ENCODE data around the gene THADA.

Gene THADA

DNA sequence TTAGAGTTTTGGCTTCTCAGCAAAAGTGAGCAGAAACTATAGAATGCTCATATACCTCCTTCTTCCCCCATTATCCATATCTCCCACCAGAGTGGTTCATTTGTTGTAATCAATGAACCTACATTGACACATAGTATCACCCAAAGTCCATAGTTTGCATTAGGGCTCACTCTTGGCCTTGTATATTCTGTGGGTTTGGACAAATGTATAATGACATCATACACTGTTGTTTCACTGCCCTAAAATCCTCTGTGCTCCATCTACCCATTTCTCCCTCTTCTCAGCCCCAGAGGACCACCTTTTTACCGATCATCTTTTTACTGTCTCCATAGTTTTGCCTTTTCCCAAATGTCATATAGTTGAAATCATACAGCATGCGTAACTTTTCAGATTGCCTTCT is 393.5 kb downstream of the THADA start:
- TF ChIP-seq SIN3A (IDR thresholded peaks at IDR 0.05; ENCODE audit: borderline replicate concordance, insufficient read depth, low read length) (no peak), FOXP2 (optimal IDR thresholded peaks at IDR 0.05; ENCODE audit: borderline replicate concordance, extremely low read depth, extremely low read length, insufficient read depth) (no peak)
- TF ChIP-seq, protein P1, sequence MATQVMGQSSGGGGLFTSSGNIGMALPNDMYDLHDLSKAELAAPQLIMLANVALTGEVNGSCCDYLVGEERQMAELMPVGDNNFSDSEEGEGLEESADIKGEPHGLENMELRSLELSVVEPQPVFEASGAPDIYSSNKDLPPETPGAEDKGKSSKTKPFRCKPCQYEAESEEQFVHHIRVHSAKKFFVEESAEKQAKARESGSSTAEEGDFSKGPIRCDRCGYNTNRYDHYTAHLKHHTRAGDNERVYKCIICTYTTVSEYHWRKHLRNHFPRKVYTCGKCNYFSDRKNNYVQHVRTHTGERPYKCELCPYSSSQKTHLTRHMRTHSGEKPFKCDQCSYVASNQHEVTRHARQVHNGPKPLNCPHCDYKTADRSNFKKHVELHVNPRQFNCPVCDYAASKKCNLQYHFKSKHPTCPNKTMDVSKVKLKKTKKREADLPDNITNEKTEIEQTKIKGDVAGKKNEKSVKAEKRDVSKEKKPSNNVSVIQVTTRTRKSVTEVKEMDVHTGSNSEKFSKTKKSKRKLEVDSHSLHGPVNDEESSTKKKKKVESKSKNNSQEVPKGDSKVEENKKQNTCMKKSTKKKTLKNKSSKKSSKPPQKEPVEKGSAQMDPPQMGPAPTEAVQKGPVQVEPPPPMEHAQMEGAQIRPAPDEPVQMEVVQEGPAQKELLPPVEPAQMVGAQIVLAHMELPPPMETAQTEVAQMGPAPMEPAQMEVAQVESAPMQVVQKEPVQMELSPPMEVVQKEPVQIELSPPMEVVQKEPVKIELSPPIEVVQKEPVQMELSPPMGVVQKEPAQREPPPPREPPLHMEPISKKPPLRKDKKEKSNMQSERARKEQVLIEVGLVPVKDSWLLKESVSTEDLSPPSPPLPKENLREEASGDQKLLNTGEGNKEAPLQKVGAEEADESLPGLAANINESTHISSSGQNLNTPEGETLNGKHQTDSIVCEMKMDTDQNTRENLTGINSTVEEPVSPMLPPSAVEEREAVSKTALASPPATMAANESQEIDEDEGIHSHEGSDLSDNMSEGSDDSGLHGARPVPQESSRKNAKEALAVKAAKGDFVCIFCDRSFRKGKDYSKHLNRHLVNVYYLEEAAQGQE (IDR thresholded peaks at IDR 0.05; ENCODE audit: insufficient read depth in 1 of 2, low read depth in 2 of 2, low read length in 2 of 2), result no peak

DNA sequence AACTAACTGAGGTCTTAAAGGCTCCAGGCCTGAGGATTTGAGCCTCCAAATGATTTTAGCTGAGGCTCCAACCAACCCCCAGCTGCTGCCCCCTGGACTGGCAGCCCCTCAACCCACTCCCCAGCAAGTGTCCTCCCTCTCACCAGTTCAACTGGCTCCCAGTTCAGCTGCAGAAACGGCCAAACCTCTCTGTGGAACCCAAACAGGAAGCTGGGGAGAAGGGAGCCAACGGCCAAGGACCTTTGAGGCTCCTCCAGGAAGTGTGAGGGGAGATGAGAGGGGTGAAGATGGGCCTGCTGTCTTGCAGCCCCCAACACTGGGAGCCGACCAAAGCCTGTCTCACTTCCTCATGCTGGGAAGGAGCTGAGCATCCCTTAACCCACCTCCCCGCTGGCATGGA is 394.3 kb downstream of the THADA start:
- no peak for TF ChIP-seq SIN3A (IDR thresholded peaks at IDR 0.05; ENCODE audit: borderline replicate concordance, insufficient read depth, low read length)
- no peak for TF ChIP-seq POLR2AphosphoS5 (IDR thresholded peaks at IDR 0.05; ENCODE audit: low read depth, low read length)
- no peak for TF ChIP-seq TAF1 (IDR thresholded peaks at IDR 0.05; ENCODE audit: borderline replicate concordance, insufficient read depth, low read length)
- TF ChIP-seq, protein P1 (IDR thresholded peaks at IDR 0.05; ENCODE audit: insufficient read depth in 1 of 2, low read depth in 2 of 2, low read length in 2 of 2), result no peak
- no peak for TF ChIP-seq FOXP2 (optimal IDR thresholded peaks at IDR 0.05; ENCODE audit: borderline replicate concordance, extremely low read depth, extremely low read length, insufficient read depth)

DNA sequence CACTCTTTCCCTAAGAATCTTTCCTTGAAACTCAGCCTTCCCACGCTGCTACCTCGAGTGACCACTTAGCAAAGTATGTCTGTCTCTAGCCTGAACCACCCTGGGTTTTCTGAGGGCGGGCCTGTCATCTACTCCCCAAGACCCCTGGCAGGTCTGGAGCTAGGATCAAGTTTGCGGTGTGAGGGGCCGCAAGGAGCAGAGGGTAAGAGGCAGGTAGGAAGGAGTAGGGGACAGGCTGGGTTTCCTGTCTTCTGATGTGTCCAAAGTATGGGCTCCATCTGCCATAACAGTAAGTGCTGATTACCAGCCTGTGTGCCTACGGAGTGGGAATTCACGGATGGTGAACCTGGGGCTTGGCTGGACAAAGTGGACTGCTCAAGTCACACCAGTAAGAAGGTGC is 394.8 kb downstream of the THADA start:
- TF ChIP-seq TAF1 (IDR thresholded peaks at IDR 0.05; ENCODE audit: borderline replicate concordance, insufficient read depth, low read length) (no peak), POLR2AphosphoS5 (IDR thresholded peaks at IDR 0.05; ENCODE audit: low read depth, low read length) (no peak)

DNA sequence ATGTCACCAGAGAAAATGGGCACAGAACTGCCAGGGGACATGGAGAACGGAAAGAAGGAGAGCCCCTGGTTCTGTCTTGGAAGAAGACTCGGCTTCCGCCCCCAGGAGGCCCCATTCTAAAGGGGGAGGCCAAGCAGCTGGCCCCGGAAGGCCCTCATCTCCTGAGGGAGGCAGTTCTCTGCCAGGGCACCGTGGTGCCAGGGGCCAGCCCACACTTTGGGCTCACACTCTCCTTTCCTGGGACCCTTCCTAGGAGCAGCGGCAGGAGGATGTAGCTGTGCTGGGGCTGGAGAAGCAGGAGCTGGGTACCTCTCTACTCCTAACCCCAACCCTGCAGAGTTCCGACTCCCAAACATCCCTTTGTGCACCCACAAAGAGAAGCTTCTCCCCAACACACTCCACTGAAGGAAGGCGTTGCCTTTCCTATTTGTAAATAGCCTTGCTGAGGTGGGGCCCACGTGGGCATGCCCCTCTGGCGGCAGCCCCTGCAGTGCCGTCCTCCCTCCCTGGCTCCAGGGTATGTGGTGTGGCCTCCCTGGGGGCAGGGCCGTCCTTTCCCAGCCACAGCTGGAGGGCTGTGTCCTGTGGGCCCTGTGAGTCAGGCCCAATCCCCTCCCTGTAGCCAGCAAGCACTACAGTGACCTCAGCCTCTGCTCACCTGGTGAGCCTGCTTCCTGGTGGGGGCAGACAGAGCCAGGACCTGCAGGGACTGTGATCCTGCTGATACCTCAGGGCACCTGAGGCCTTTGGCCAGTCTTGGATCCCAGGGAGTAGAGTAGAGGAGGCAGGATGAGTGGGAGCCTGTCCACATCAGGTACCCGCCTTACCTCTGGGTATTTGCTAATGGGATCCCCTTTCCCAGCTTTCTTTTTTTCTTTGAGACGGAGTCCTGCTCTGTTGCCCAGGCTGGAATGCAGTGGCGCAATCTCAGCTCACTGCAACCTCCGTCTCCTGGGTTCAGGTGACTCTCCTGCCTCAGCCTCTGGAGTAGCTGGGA is 396.0 kb downstream of the THADA start:
- TF ChIP-seq FOXP2 (optimal IDR thresholded peaks at IDR 0.05; ENCODE audit: borderline replicate concordance, extremely low read depth, extremely low read length, insufficient read depth) (no peak), POLR2AphosphoS5 (IDR thresholded peaks at IDR 0.05; ENCODE audit: low read depth, low read length) (no peak), TAF1 (IDR thresholded peaks at IDR 0.05; ENCODE audit: borderline replicate concordance, insufficient read depth, low read length) (no peak), SIN3A (IDR thresholded peaks at IDR 0.05; ENCODE audit: borderline replicate concordance, insufficient read depth, low read length) (no peak)
- TF ChIP-seq, protein P1 (IDR thresholded peaks at IDR 0.05; ENCODE audit: insufficient read depth in 1 of 2, low read depth in 2 of 2, low read length in 2 of 2), result no peak

DNA sequence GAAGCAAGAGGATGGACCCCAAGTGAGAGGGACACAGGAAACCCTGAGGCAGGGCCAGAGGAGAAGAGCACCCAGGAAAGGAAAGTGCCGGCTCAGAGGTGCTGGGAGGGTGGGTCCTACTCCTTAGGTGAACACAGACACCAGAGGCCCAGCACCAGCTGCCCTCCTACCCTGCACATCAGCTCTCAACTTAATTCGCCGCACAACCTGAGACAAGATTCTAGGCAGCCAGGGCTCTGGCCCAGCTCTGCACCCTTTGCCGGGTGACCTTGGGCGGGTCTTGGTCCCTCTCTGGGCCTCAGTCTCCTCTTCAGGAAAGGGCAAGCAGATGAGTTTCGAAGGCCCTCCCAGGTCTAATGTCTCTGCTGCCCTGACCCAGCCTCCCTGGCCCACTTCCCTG is 397.6 kb downstream of the THADA start:
- no peak for TF ChIP-seq POLR2AphosphoS5 (IDR thresholded peaks at IDR 0.05; ENCODE audit: low read depth, low read length)
- TF ChIP-seq SIN3A (IDR thresholded peaks at IDR 0.05; ENCODE audit: borderline replicate concordance, insufficient read depth, low read length), result no peak
- no peak for TF ChIP-seq TAF1 (IDR thresholded peaks at IDR 0.05; ENCODE audit: borderline replicate concordance, insufficient read depth, low read length)
- TF ChIP-seq FOXP2 (optimal IDR thresholded peaks at IDR 0.05; ENCODE audit: borderline replicate concordance, extremely low read depth, extremely low read length, insufficient read depth), result no peak
- TF ChIP-seq, protein P1 (IDR thresholded peaks at IDR 0.05; ENCODE audit: insufficient read depth in 1 of 2, low read depth in 2 of 2, low read length in 2 of 2), result no peak
